AG10803 (cell line): Measurements from ENCODE around the gene DMKN.

Source experiments
- DNase-seq: peaks from one replicate; pipeline ENCODE4 v3.0.0; 2010; ENCODE audit warnings: low read depth
- H3K4me3 ChIP-seq: 2 replicates; pipeline ENCODE4 v1.5.1; 2011; ENCODE audit warnings: mild to moderate bottlenecking, low read length, control low read depth
- TF ChIP-seq, protein P1 (sequence below): conservative IDR thresholded peaks from 2 replicates; pipeline ENCODE4 v1.5.1; 2011; ENCODE audit warnings: mild to moderate bottlenecking, low read length, control low read depth, inconsistent platforms

Gene DMKN

GRCh38 chr19:35549174-35549788 lies 35.8 kb upstream of the DMKN start:
- peak; percentile 66 for DNase-seq
- H3K4me3 ChIP-seq: no peak overlapping the region
- TF ChIP-seq, protein P1, sequence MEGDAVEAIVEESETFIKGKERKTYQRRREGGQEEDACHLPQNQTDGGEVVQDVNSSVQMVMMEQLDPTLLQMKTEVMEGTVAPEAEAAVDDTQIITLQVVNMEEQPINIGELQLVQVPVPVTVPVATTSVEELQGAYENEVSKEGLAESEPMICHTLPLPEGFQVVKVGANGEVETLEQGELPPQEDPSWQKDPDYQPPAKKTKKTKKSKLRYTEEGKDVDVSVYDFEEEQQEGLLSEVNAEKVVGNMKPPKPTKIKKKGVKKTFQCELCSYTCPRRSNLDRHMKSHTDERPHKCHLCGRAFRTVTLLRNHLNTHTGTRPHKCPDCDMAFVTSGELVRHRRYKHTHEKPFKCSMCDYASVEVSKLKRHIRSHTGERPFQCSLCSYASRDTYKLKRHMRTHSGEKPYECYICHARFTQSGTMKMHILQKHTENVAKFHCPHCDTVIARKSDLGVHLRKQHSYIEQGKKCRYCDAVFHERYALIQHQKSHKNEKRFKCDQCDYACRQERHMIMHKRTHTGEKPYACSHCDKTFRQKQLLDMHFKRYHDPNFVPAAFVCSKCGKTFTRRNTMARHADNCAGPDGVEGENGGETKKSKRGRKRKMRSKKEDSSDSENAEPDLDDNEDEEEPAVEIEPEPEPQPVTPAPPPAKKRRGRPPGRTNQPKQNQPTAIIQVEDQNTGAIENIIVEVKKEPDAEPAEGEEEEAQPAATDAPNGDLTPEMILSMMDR: peak; percentile 68

- peak overlapping the region; percentile 86 for H3K4me3 ChIP-seq
- no peak for DNase-seq
- TF ChIP-seq, protein P1: no peak
Measured at GRCh38 chr19:35546532-35546931, 33.1 kb upstream of the DMKN start.

- DNase-seq: no peak
- TF ChIP-seq, protein P1: no peak
Measured at GRCh38 chr19:35545855-35546381, 32.5 kb upstream of the DMKN start.

DNA sequence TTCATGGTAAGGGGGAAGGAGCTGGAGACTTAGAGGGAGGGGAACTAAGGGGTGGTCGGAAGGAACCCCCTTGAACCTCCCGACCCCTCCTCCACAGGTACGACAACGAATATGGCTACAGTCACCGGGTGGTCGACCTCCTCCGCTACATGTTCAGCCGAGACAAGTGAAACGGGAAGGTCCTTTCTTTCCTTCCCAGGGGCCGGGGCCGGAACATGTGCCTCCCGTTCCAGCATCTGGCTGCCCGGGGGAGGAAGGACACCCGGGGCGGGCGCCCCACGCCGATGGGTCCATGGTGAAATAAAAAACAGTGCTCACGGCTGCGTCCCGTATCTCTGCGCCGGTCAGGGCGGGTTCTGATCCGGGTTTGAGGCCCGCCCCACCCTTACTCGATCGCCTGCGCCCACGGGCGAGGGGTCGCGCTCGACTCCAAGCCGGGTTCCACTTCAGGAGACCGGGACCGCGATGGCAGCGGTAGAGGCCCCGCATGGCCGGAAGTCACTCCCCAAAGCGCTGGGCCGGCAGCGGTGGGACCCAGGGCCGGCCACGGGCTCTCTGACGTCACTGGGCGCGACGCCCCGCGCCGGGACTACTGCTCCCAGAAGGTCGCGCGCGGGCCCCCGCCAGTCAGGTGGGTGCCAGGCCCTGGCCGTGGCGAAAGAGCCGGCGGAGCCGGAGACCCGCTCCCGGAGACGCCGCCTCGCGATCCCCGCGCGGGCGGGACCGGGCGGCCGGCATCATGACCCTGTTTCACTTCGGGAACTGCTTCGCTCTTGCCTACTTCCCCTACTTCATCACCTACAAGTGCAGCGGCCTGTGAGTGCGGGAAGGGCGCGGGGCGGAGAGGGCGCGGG lies 31.8 kb upstream of the DMKN start, which contains the start of gene TMEM147:
Gene TMEM147 (plus strand): TSS at position 626 of the 854 bp plus-strand sequence. CDS start 114 bp downstream, at position 740.
- peak within 1 kb of the TSS; percentile 86 for H3K4me3 ChIP-seq
- TF ChIP-seq, protein P1: no peak

More at GRCh38 chr19:35545855-35546381, 32.5 kb upstream of the DMKN start:
- H3K4me3 ChIP-seq: peak overlapping the region; percentile 86

DNA sequence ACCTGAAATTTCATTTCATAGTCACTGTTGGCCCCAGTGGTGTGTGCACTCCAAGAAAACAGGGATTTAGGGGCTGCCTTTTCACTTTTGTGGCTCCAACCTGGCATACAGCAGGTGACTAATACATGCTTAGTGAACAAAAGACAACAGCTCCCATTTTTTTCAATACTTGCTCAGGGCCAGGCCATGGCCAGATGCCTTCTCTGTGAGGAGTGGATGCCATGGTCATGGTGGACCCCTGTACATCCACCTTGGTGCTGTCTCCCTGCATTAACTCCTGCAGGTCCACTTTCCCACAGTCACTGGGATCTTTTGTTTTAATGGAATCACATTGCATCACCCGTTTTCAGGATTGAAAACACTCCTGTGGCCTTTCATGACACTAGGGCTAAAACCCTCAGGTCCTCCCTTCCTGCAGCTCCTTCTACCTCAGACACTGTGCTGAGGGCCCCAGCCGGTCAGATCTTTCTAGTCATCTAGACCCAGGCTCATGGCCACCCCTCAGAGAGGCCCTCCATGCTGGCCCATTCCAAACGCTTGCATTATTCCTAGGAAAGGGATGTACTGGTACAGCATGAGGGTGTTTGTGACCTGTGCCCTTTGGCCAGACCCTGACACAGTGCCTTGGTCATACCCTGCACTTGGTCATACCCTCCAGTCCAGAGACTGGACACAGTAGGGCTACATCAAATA lies 30.8 kb upstream of the DMKN start:
- peak overlapping the region; percentile 86 for H3K4me3 ChIP-seq
- TF ChIP-seq, protein P1: no peak

More for the DNA sequence above, 31.8 kb upstream of the DMKN start, which contains the start of gene TMEM147:
- DNase-seq: peak; percentile 83

GRCh38 chr19:35543280-35544109 lies 30.0 kb upstream of the DMKN start:
- no peak overlapping the region for H3K4me3 ChIP-seq
- no peak for DNase-seq
- TF ChIP-seq, protein P1: no peak

More for the DNA sequence above, 30.8 kb upstream of the DMKN start:
- DNase-seq: no peak
